ENCODE measurements around the gene GPC6.
"Not testable (repeated sequence)": the region's sequence is repeated elsewhere in the genome, so short reads cannot be mapped to it uniquely, and the experiment has no call there.

Gene GPC6

DNA sequence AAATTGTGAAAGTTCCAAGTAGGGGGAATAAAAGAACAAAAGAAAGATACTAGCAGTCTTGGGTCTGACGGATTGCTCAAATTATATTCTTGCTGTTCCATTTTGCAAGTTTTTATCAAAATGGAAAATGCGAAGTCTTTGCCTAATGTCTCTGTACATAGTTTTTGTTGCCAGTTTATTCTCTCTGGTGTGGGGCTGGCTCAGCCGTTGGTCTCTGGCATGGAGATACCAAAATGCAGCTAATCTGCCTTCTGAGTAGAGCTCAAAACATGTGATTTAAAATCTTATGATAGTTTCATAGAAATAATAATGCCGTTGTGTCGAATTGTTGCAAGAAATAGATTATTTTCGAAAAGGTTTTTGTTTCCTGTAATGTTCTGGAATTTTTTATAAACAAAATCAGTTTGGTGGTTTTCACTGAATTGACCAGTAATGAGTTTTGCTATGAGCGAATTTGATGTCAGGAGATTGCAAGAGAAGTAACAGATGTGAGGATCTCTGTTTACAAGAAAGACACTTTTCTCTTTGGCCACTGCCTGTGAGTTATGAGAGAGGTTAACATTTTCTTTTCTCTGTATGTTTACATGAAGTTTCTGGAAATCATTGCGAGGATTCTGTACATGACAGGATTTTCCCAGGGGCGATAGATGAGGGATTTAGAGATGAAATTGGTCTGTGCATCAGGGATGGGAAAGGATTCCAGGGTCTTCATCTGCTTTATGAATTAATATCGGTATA, 1105.9 kb downstream of the GPC6 start:
- peaks cover 16% of the 10 kb centered on the region for H3K4me1 Mint-ChIP-seq
- no peak overlapping the region for H3K27ac Mint-ChIP-seq
- H3K9me3 Mint-ChIP-seq: no peaks in the 10 kb centered on the region
- no peaks in the 10 kb centered on the region for H3K36me3 Mint-ChIP-seq
- H3K4me3 Mint-ChIP-seq: no peak overlapping the region
- no peak for ATAC-seq
- no peaks in the 10 kb centered on the region for H3K27me3 Mint-ChIP-seq

DNA sequence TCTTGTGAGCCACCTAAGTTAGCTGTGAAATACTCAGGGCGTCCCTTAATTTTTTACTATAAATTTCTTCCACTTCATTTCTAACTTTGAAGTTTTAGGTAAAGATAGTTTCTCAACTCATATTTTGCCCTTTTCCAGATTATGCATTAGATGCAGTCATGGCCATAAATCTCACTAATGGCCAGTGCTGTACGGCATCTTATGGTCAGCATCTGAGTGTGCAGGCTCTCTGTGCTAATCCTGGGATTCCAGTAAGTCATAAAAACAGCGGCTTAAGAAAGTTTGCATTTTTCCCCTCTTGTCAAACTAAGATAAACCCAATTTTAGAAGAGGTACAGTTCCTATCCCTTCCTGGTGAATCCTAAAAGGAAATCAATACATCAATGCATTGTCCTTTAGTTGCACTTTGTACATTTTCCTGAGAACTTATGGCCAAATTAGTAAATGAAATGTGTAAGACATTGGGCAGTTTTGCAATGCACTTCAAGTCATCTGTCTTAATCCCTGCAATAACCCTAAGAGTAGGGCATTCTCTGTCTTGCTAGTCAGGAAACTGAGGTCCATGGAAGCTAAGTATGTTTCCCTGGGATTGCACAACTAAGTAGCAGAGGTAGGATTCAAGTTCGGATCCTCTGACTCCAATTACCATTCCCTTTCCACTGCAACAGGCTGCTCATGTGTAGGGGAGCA, 1106.7 kb downstream of the GPC6 start:
- H3K27ac Mint-ChIP-seq: no peak overlapping the region
- H3K36me3 Mint-ChIP-seq: no peaks in the 10 kb centered on the region
- no peak for ATAC-seq
- no peak overlapping the region for H3K4me3 Mint-ChIP-seq
- peaks cover 8% of the 10 kb centered on the region for H3K4me1 Mint-ChIP-seq
- no peaks in the 10 kb centered on the region for H3K9me3 Mint-ChIP-seq
- peaks cover under 1% of the 10 kb centered on the region for H3K27me3 Mint-ChIP-seq

DNA sequence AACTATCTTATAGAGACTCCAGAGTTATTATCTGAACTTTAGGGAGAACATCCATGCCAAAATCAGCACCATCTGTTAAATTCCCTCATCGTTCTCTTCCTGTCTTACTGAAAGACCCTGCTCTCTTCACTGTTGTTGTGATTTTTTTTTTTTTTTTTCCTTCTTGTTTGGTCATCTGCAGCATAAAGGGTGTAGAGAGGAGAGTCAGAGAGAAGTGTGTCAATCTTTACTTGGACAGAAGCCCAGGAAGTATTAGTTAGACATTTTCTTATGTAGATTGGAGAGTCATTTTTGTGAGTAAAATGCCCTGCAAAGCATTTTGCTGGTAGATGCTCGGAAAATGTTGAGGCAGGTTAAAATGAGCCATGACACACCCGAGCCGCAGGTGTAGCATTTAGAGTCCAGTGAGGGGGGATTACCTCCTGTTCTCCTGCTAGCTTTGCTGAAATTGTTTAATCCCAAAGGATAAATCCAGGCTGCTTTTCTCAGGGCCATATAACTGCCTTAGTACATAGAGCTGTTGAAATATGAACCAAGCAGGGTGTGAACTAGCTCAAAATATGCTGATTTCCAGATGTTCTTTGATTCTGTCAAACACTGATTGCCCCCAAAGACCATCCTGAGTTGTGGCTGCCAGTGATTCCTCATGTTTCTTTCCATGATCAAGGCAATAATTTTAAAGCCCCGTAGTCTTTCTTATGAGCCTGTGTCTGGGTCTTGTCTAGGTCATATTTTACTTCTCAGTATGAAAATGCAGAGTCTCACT, 1109.3 kb downstream of the GPC6 start:
- H3K4me3 Mint-ChIP-seq: no peak overlapping the region
- peaks cover 8% of the 10 kb centered on the region for H3K27me3 Mint-ChIP-seq
- H3K27ac Mint-ChIP-seq: no peak overlapping the region
- ATAC-seq: no peak
- H3K36me3 Mint-ChIP-seq: no peaks in the 10 kb centered on the region
- H3K4me1 Mint-ChIP-seq: no peaks in the 10 kb centered on the region
- H3K9me3 Mint-ChIP-seq: no peaks in the 10 kb centered on the region

DNA sequence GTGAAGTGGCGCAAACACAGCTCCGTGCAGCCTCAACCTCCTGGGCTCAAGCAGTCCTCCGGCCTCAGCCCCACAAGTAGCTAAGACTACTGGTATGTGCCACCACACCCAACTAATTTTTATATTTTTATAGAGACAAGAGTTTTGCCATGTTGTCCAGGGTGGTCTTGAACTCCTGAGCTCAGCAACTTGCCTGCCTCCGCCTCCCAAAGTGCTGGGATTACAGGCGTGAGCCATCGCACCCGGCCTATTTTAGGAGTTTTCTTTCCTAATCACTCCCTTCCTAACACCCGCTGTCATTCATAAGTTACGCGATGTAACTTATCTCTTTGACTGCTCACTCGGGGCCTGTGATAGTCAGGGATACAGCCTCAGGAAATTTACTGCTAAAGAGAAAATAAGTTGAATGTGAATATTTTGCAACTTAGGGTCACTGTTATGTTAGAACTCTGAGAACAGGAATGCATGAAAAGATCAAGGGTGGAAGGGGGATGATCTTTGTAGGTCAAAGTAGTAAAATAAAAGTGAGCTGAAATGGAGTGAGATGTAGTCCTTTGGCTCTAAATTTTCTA, 1112.6 kb downstream of the GPC6 start:
- no peaks in the 10 kb centered on the region for H3K36me3 Mint-ChIP-seq
- no peak overlapping the region for H3K27ac Mint-ChIP-seq
- no peaks in the 10 kb centered on the region for H3K9me3 Mint-ChIP-seq
- peaks cover 8% of the 10 kb centered on the region for H3K27me3 Mint-ChIP-seq
- H3K4me3 Mint-ChIP-seq: no peak overlapping the region
- no peak for ATAC-seq
- H3K4me1 Mint-ChIP-seq: no peaks in the 10 kb centered on the region

DNA sequence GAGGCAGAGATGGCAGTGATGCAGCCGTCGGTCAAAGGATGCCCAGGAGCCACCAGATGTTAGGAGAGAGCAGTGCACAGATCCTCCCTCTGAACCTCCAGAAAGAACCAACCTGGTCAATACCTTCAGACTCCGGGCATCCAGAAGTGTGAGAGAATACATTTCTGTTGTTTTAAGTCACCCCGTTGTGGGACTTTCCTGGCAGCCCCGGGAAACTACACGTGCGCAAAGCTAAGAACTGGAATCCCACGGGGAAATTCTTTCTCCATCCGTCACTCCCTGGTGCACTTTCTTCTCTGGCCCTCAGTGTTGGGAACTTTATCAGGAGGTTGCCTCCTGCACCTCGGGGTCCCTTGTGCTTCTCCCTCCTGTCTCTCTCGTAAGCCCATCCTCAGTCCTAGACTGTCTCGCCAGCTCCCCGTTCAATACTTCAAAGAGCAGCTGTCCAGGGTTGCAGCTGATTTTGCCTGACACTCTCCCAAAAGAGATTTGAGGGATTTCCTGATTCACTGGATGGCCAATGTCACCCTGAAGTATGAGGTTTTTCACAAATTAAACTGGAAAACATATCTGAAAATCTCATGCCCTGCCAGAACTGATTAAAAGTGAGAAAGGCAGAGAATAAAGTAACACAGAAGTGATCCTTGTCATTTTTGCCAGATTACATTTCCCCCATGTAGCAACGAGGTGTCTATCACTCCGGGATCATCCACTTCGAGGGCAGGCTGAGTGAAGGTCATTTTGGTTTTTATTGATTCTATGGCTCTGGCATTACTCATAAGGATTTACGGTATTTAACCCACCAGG, 1116.0 kb downstream of the GPC6 start:
- no peaks in the 10 kb centered on the region for H3K9me3 Mint-ChIP-seq
- no peak overlapping the region for H3K4me3 Mint-ChIP-seq
- no peaks in the 10 kb centered on the region for H3K36me3 Mint-ChIP-seq
- ATAC-seq: peak; percentile 38
- peaks cover 8% of the 10 kb centered on the region for H3K27me3 Mint-ChIP-seq
- H3K4me1 Mint-ChIP-seq: no peaks in the 10 kb centered on the region
- H3K27ac Mint-ChIP-seq: no peak overlapping the region

DNA sequence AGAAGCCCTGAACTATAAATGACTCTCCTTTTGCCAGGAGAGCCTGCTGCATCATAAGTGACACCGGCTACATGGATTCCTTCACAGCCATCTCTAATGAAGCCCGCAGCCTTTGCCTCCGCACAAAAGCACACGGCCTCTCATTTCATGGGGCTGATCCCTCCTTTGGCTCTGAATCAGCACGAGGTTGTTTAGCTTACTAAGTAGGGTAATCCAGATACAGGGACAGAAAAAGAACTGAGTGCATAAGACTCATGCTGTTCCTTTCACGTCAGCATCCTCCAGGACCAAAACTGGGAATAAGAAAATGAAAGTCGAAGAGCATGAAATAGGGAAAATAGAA, 1116.6 kb downstream of the GPC6 start:
- H3K4me1 Mint-ChIP-seq: no peaks in the 10 kb centered on the region
- no peaks in the 10 kb centered on the region for H3K9me3 Mint-ChIP-seq
- peaks cover 8% of the 10 kb centered on the region for H3K27me3 Mint-ChIP-seq
- no peaks in the 10 kb centered on the region for H3K36me3 Mint-ChIP-seq
- ATAC-seq: no peak
- H3K27ac Mint-ChIP-seq: no peak overlapping the region
- no peak overlapping the region for H3K4me3 Mint-ChIP-seq

DNA sequence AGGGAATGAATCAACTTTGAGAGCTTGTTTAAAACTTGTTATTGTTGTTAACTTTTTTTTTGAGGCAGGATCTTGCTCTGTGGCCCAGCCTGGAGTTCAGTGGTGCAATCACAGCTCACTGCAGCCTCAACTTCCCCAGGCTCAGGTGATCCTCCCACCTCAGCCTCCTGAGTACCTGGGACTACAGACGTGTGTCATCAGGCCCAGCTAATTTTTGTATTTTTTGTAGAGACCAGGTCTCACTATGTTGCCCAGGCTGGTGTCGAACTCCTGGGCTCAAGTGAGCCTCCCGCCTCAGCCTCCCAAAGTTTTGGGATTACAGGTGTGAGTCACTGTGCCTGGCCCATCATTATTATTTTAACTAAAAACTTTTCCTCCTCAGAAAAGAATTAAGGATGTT, 1117.1 kb downstream of the GPC6 start:
- not testable (repeated sequence) for H3K4me3 Mint-ChIP-seq, H3K4me1 Mint-ChIP-seq

DNA sequence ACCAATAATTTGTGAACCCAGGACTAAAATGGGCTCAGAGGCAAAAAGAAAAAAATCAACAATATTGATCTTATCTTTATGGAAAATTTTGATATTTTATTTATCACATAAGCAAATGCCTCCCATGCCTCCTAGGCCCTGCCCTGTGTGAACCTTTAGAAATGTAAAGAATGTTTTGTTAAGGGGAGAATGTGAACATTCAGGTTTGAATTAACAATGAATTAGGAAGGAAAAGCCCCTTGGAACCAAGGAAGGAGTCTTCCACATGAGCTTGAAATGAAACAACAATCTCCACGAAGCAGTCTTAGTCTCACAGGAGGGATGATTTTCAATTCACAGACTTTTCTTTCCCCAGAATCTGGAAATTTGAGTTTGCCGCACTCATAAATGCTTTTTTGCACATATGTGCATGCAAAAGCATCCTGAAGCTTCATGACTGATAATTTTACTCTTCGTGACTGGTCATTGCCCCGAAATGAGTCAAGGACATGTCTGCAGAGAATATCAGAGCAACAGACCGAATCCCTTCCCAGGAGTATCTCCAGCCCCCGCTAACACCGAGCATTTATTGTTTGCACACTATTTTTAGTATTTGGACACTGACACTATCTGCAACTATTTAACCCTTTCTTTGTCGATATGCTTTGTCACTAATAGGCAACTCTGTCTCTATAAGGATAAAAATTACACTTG, 1117.7 kb downstream of the GPC6 start:
- Mint-ChIP-seq H3K27me3 (no peaks in the 10 kb centered on the region), H3K9me3 (no peaks in the 10 kb centered on the region), H3K4me1 (no peaks in the 10 kb centered on the region), H3K27ac (no peak overlapping the region), H3K4me3 (no peak overlapping the region), H3K36me3 (no peaks in the 10 kb centered on the region)
- no peak for ATAC-seq

More for the DNA sequence above, 1117.1 kb downstream of the GPC6 start:
- H3K27ac Mint-ChIP-seq, H3K36me3 Mint-ChIP-seq, ATAC-seq, H3K27me3 Mint-ChIP-seq, H3K9me3 Mint-ChIP-seq: not testable (repeated sequence)

DNA sequence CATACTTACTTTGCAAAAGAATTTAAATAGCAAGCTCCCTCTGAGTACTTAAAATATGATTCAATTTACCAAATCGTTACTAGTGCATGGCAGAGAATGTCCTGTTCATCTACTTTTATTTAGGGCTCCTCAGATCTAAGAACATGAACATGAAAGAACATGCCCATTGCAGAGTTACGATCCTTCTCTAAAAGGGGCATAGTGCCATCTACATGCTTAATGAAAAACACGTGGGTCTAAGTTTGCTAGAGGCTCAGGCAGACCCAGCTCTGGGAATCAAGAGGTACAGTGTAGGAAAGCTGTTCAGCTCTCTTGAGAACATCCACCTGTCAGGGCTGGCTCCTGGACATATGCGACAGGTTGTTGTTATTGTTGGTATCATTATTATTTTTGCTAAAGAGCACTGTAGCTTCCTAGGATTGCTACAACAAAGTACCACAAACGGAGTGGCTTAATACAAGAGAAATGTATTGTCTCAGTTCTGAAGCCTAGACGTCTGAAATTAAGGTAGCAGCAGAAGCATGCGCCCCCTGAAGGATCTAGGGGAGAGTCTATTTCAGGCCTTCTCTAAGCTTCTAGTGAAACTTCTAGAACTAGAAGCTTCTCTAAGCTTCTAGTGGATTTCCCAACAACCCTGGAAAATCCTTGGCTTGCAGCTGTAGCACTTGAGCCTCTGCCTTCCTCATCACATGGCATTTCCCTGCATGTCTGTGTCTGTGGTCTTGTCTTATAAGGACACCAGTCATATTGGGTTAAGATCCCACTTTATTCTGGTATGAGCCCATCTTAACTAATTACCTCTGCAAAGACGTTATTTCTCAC, 1119.0 kb downstream of the GPC6 start:
- Mint-ChIP-seq H3K27me3 (no peaks in the 10 kb centered on the region), H3K4me1 (no peaks in the 10 kb centered on the region), H3K9me3 (no peaks in the 10 kb centered on the region), H3K27ac (no peak overlapping the region), H3K36me3 (no peaks in the 10 kb centered on the region), H3K4me3 (no peak overlapping the region)
- ATAC-seq: no peak

DNA sequence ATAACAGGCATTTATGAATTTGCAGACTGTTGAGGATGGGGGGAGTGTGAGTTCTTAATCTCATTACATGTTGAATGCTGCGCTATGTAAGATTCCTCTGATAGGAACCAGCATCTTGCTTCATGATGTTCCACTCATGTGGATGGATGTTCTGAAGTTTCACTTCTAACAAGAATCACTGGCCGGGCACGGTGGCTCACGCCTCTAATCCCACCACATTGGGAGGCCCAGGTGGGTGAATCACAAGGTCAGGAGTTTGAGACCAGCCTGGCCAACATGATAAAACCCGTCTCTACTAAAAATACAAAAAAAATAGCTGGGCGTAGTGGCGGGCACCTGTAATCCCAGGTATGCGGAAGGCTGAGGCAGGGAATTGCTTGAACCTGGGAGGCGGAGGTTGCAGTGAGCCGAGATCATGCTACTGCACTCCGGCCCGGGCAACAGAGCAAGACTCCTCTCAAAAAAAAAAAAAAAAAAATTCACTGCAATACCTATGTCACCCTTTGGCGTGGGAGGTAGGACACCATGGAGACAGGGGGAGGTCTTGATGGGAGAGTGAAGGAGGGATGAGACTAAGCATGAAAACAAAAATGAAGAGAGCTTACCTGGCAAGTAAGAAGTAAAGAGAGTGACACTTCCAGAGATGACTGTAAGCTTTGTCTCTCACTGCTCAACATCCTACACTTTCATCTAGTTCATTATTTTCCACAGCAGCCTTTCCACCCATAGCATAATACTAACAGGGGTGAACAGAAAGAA, 1119.8 kb downstream of the GPC6 start:
- no peak for ATAC-seq
- Mint-ChIP-seq H3K4me3 (no peak overlapping the region), H3K27me3 (no peaks in the 10 kb centered on the region), H3K36me3 (no peaks in the 10 kb centered on the region), H3K4me1 (no peaks in the 10 kb centered on the region), H3K27ac (no peak overlapping the region), H3K9me3 (no peaks in the 10 kb centered on the region)

DNA sequence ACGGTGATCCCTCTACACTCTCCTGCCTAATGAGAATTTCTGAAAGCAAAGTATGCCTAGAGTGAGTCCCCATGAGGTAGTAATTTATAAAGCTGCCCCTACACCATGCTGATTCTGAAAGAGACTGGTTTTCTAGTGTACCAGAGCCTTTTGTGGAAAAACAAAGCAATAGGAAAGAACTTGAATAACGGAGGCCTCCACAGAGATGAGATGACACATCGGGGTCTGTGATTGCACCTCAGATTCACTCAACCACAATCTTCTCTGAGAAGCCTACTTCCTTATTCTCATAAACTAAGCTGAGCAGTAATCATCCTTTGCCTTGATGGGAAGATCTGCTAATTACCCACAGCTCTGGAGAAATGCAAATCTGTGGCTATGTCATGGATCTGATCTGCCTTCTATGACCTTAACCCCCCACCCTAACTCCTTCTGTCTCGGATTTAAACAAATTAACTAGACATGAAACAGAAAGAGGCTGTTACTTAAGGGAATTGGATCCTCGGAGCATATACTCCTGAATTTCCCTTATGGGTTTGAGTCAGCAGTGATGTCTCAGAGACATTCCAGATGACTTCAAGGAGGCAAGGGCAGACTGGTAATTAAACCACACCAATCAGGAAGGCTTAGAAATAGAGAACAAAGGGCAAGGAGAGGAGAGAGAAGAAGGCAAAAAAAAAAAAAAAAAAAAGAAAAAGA, 1124.8 kb downstream of the GPC6 start:
- no peaks in the 10 kb centered on the region for H3K36me3 Mint-ChIP-seq
- no peak overlapping the region for H3K4me3 Mint-ChIP-seq
- peak; percentile 51 for ATAC-seq
- H3K4me1 Mint-ChIP-seq: no peaks in the 10 kb centered on the region
- no peaks in the 10 kb centered on the region for H3K27me3 Mint-ChIP-seq
- no peak overlapping the region for H3K27ac Mint-ChIP-seq
- H3K9me3 Mint-ChIP-seq: peaks cover 3% of the 10 kb centered on the region

DNA sequence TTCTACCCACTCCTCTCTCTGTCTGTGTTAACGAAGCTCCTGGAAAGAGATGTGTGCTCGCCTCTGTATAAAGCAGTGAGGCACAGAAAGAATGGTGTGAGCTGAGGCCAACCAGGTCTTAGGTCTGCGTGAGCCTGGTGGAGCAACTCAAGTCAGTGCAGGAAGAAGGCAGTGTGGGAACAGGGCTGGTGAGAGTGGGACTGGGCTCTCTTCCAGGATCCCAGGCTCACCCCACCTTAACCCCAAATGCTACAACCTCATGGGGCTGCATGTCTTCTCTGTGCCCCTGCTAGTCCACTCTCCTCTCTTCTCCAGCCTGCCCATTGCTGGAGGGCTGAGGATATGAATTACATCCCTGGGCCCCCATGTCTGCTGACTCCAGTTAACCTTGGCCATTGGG, 1125.5 kb downstream of the GPC6 start:
- H3K4me3 Mint-ChIP-seq: no peak overlapping the region
- H3K27me3 Mint-ChIP-seq: no peaks in the 10 kb centered on the region
- H3K4me1 Mint-ChIP-seq: no peaks in the 10 kb centered on the region
- H3K36me3 Mint-ChIP-seq: no peaks in the 10 kb centered on the region
- peak; percentile 6 for ATAC-seq
- H3K27ac Mint-ChIP-seq: no peak overlapping the region
- H3K9me3 Mint-ChIP-seq: peaks cover 3% of the 10 kb centered on the region
